Trophoblast cell (in vitro differentiated cells and primary cell): ENCODE data around the gene MCL1.
A peak's percentile ranks its signal among the peaks of the same experiment; 100 is the strongest.

Experiments
- DNase-seq, 2 donors: peaks; one replicate each; pipeline ENCODE4 v3.0.0-alpha.2; 2016
- H2AFZ ChIP-seq: 2 replicates; pipeline ENCODE4 v1.6.1; 2013; ENCODE audit warnings: low read length, moderate library complexity, mild to moderate bottlenecking; ENCODE audit not compliant: insufficient read depth, poor library complexity
- H2AK5ac ChIP-seq: 2 replicates; pipeline ENCODE4 v1.6.1; 2013; ENCODE audit warnings: mild to moderate bottlenecking, low read length
- H2BK120ac ChIP-seq: 2 replicates; pipeline ENCODE4 v1.6.1; 2013; ENCODE audit warnings: low read length, mild to moderate bottlenecking, moderate library complexity; ENCODE audit not compliant: insufficient read depth, poor library complexity
- H2BK12ac ChIP-seq: 2 replicates; pipeline ENCODE4 v1.6.1; 2013; ENCODE audit warnings: mild to moderate bottlenecking, low read length, moderate library complexity
- H2BK5ac ChIP-seq: 2 replicates; pipeline ENCODE4 v1.6.1; 2013; ENCODE audit warnings: low read length, low read depth, moderate library complexity, mild to moderate bottlenecking; ENCODE audit not compliant: poor library complexity
- H3K14ac ChIP-seq: 2 replicates; pipeline ENCODE4 v1.6.1; 2013; ENCODE audit warnings: mild to moderate bottlenecking, low read length
- H3K18ac ChIP-seq: 2 replicates; pipeline ENCODE4 v1.6.1; 2013; ENCODE audit warnings: mild to moderate bottlenecking, low read length
- H3K23ac ChIP-seq: 2 replicates; pipeline ENCODE4 v1.6.1; 2013; ENCODE audit warnings: low read length
- H3K27ac ChIP-seq: 2 replicates; pipeline ENCODE4 v1.5.1; 2013; ENCODE audit warnings: low read depth, mild to moderate bottlenecking, inconsistent platforms, low read length, moderate library complexity
- H3K27me3 ChIP-seq: 2 replicates; pipeline ENCODE4 v1.6.1; 2013; ENCODE audit warnings: inconsistent platforms, mild to moderate bottlenecking, low read length, moderate library complexity; ENCODE audit not compliant: insufficient read depth
- H3K36me3 ChIP-seq, 2 experiments: 1 replicate in 1 of 2; 2 replicates in 1 of 2; pipeline ENCODE4 v1.6.1; 2013; ENCODE audit warnings: low read length in 2 of 2, mild to moderate bottlenecking in 2 of 2, moderate library complexity in 1 of 2; ENCODE audit not compliant: insufficient read depth in 2 of 2, control insufficient read depth in 1 of 2
- H3K4ac ChIP-seq: 2 replicates; pipeline ENCODE4 v1.6.1; 2013; ENCODE audit warnings: low read depth, mild to moderate bottlenecking, low read length, moderate library complexity
- H3K4me1 ChIP-seq, 2 experiments: 1 replicate in 1 of 2; 2 replicates in 1 of 2; pipeline ENCODE4 v1.6.1; 2013; ENCODE audit warnings: low read length in 2 of 2, mild to moderate bottlenecking in 2 of 2, moderate library complexity in 1 of 2; ENCODE audit not compliant: insufficient read depth in 2 of 2, control insufficient read depth in 1 of 2
- H3K4me2 ChIP-seq: 2 replicates; pipeline ENCODE4 v1.6.1; 2013; ENCODE audit warnings: inconsistent platforms, mild to moderate bottlenecking, low read length, moderate library complexity
- H3K4me3 ChIP-seq: 2 replicates; pipeline ENCODE4 v1.5.1; 2013; ENCODE audit warnings: mild to moderate bottlenecking, low read depth, low read length, inconsistent platforms
- H3K79me1 ChIP-seq: one replicate; pipeline ENCODE4 v1.6.1; 2013; ENCODE audit warnings: low read length
- H3K79me2 ChIP-seq: 2 replicates; pipeline ENCODE4 v1.6.1; 2013; ENCODE audit warnings: low read length, mild to moderate bottlenecking; ENCODE audit not compliant: control insufficient read depth, insufficient read depth, poor library complexity
- H3K9ac ChIP-seq: 2 replicates; pipeline ENCODE4 v1.6.1; 2013; ENCODE audit warnings: mild to moderate bottlenecking, low read length
- H3K9me3 ChIP-seq: 2 replicates; pipeline ENCODE4 v1.6.1; 2013; ENCODE audit warnings: low read depth, mild to moderate bottlenecking, control low read depth, inconsistent platforms, low read length; ENCODE audit not compliant: insufficient read depth
- H4K12ac ChIP-seq: 2 replicates; pipeline ENCODE4 v1.6.1; 2013; ENCODE audit warnings: low read depth, mild to moderate bottlenecking, low read length, moderate library complexity
- H4K8ac ChIP-seq: 2 replicates; pipeline ENCODE4 v1.6.1; 2013; ENCODE audit warnings: low read depth, mild to moderate bottlenecking, low read length, moderate library complexity
- H4K91ac ChIP-seq: one replicate; pipeline ENCODE4 v1.6.1; 2013; ENCODE audit warnings: low read depth, mild to moderate bottlenecking, low read length, moderate library complexity
- WGBS: extraction: QIAGEN DNeasy Blood & Tissue Kit; methylation state at CpG from one replicate; pipeline ENCODE4 v1.1.7; 2013; ENCODE audit warnings: missing lambda C conversion rate; ENCODE audit not compliant: insufficient read length, insufficient coverage; ENCODE audit errors: extremely low coverage; 5-methylcytosine and 5-hydroxymethylcytosine counted together

Gene MCL1

DNA sequence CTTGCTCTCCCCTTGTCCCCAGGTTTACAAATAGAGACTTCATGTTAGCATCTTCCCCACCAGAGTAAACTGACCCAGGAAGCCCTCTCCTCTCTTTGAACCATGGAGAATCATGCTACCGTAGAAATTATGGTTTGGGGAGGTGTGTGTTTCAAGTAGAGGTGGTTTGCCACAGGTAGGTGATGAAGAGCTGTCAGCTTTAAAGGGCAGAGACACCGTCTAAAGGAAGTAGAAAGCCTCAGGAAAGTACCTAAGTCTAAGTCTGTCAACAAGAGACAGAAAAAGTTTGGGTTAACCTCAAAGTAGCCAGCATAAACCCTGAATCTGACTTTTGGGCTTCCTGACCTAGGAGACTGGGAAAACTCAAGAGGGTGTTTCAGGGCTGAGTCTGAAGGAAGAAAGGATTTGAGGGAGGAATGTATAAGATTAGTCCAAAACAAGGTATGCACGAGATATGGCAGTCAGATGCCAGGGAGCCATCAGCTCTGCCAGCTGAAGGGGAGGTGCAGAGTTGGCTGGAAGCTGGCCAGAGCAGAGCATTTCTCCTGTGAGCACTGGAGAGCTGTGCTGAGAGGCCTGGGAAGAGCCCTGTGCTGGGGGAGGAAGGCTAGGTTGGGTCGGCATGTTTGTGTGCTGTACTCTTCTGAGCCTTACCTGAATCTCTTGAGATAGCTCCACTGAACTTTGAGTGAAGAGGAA lies 15.9 kb downstream of the MCL1 start:
- no CpG with 5 or more reads among the region's 4 CpGs for WGBS
- Histone ChIP-seq H2BK5ac (peak overlapping the region; percentile 43), H4K12ac (no peak overlapping the region), H3K27me3 (no peaks in the 10 kb centered on the region), H4K8ac (peak overlapping the region; percentile 37), H3K4me1 (peaks cover 42 to 44% of the 10 kb centered on the region in 2 experiments), H2AFZ (no peak overlapping the region), H3K14ac (peak overlapping the region; percentile 39), H3K27ac (peak overlapping the region; percentile 100), H3K36me3 (peaks cover 1 to 2% of the 10 kb centered on the region in 2 experiments), H3K18ac (peak overlapping the region; percentile 60), H4K91ac (peak overlapping the region; percentile 96), H2BK12ac (peak overlapping the region; percentile 72), H3K9me3 (no peaks in the 10 kb centered on the region), H3K79me2 (peaks cover 21% of the 10 kb centered on the region), H3K9ac (no peak overlapping the region), H3K4me2 (no peak overlapping the region), H3K4me3 (no peak overlapping the region), H3K4ac (peak overlapping the region; percentile 76), H2BK120ac (peak overlapping the region; percentile 29), H3K79me1 (peaks cover 53% of the 10 kb centered on the region), H2AK5ac (peak overlapping the region; percentile 40), H3K23ac (no peak overlapping the region)
- peak in 1 of 2 donors; percentile 29 for DNase-seq

DNA sequence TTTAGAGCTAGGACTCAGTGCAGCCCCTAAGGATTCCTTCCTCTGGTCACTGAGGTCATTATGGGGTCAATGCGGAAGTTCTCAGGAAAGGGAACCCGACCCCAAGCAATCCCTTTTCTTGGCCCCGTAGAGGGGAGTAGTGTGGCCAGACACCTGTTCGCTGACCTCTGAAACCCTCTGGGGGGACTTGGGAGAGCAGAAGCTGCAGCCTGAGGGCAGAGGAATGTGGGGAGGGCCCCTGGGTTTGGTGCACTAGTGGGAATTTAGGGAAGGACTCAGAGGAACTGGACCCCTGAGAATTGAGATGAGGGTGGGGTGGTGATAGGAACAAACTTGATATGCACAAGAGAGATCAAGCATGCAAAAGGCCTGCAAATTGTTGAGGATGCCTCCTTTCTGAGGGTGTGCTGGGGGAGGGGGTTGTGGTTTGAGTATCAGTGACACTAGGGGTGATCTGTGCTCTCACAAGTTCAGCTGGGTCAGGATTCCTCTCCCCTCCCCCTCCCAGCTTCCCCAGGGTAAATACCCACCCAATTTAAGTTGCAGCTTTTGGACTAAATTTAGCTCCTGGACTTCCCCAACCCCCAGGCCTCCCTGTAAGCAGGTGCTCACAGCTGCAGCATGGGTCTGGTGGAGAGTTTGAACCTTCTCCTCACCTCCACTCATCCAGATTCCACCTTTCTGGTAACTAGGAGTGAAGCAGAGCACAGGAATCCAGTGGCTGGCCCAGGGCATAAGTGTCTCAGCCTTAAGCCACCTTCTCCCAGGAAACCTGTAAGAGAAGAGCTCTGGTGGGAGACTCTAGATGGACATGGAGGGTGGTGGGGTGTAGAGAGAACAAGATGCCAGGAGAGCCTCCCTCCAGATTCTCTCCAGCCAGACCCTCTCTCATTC lies 16.7 kb downstream of the MCL1 start:
- DNase-seq: peak; percentile 74 to 77
- peaks cover 5 to 8% of the 10 kb centered on the region in 2 experiments for H3K36me3 ChIP-seq
- peak overlapping the region; percentile 98 for H2BK5ac ChIP-seq
- peak overlapping the region; percentile 77 for H4K8ac ChIP-seq
- H4K12ac ChIP-seq: peak overlapping the region; percentile 50
- no peak overlapping the region for H3K4me3 ChIP-seq
- peak overlapping the region; percentile 78 for H3K4me2 ChIP-seq
- no peak overlapping the region for H3K23ac ChIP-seq
- H2AFZ ChIP-seq: no peak overlapping the region
- peak overlapping the region; percentile 72 for H2BK12ac ChIP-seq
- no CpG with 5 or more reads among the region's 4 CpGs for WGBS
- peaks cover 42 to 45% of the 10 kb centered on the region in 2 experiments for H3K4me1 ChIP-seq
- no peaks in the 10 kb centered on the region for H3K27me3 ChIP-seq
- H3K18ac ChIP-seq: peak overlapping the region; percentile 85
- peak overlapping the region; percentile 100 for H3K27ac ChIP-seq
- H4K91ac ChIP-seq: peak overlapping the region; percentile 96
- peak overlapping the region; percentile 97 for H2BK120ac ChIP-seq
- H3K9ac ChIP-seq: peak overlapping the region; percentile 12
- no peaks in the 10 kb centered on the region for H3K9me3 ChIP-seq
- H2AK5ac ChIP-seq: peak overlapping the region; percentile 85
- H3K14ac ChIP-seq: peak overlapping the region; percentile 82
- H3K79me1 ChIP-seq: peaks cover 49% of the 10 kb centered on the region
- H3K4ac ChIP-seq: peak overlapping the region; percentile 53
- H3K79me2 ChIP-seq: peaks cover 21% of the 10 kb centered on the region

DNA sequence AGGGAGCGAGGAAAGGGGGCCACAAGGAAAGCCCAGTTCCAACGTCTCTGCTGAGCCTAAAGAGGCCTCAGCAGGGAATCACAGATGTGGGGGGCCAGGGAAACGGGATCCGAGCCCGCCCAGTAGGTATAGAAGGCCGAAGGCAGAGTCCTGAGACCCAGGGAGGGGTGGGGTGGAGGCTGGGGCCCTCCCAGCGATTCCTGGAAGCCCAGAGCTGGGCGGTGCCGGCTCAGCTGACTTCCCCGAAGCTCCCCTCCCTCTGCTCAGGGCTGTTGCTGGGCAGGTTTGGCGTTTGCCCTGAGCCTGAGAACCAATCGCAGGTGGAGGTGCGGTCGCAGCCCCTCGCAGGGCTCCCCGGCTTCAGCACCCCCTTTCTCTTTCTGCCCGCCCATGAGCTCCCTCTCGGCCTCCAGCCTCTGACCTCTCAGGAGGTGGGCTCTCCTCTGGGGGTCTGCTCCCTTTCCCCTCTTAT lies 17.4 kb downstream of the MCL1 start:
- Histone ChIP-seq H3K9ac (peak overlapping the region; percentile 90), H2AFZ (peak overlapping the region; percentile 72), H3K36me3 (peaks cover 9 to 15% of the 10 kb centered on the region in 2 experiments), H4K8ac (peak overlapping the region; percentile 91), H3K4me2 (peak overlapping the region; percentile 78), H3K18ac (peak overlapping the region; percentile 94), H3K23ac (no peak overlapping the region), H4K12ac (peak overlapping the region; percentile 65), H3K79me2 (peaks cover 18% of the 10 kb centered on the region), H3K14ac (peak overlapping the region; percentile 97), H3K4ac (peak overlapping the region; percentile 93), H3K4me3 (peak overlapping the region; percentile 61), H2BK5ac (peak overlapping the region; percentile 98), H3K79me1 (peaks cover 43% of the 10 kb centered on the region), H2BK12ac (peak overlapping the region; percentile 72), H3K27ac (peak overlapping the region; percentile 100), H2AK5ac (peak overlapping the region; percentile 91), H3K4me1 (peaks cover 37 to 39% of the 10 kb centered on the region in 2 experiments), H3K9me3 (no peaks in the 10 kb centered on the region), H4K91ac (peak overlapping the region; percentile 96), H2BK120ac (peak overlapping the region; percentile 97), H3K27me3 (no peaks in the 10 kb centered on the region)
- no CpG with 5 or more reads among the region's 18 CpGs for WGBS
- peak; percentile 93 to 94 for DNase-seq

DNA sequence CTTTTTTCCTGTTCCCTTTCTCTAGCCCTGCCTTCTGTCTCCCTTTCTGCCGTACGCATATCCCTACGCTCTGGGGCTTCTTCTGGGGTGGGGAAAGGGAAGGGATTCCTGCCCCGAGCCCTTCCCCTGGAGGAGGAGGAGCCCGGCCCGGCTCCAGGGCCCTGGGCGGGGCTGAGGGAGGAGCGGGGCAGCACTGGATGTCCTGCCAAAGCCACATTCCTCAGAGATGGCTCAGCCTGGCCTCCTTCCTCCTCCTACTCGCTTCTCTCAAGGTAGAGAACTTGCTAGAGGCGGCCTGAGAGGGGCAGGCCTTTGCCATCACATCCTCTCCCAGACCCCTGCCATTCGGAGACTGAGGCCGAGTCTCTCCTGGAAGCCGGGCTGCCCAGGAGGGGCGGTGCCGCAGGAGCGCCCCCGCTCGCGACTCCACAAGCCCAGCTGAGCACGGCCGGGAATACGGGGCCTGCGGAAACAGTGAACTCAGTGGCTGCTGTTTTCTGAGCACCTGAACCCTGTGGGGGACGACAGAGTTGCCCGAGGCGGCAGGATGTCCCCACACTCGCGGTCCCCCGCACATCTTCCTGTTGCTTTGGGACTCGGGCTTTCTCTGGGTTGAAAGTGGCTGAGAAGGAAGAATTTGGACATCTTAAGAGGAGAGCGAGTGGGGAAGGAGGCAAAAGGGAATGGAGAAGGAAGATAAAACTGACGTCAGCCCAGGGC lies 18.0 kb downstream of the MCL1 start:
- Histone ChIP-seq H3K18ac (peak overlapping the region; percentile 94), H4K8ac (peak overlapping the region; percentile 91), H2BK5ac (peak overlapping the region; percentile 97), H3K79me2 (peaks cover 14% of the 10 kb centered on the region), H3K4ac (peak overlapping the region; percentile 93), H3K27ac (peak overlapping the region; percentile 100), H3K4me2 (peak overlapping the region; percentile 78), H4K91ac (peak overlapping the region; percentile 96), H3K4me1 (peaks cover 32 to 34% of the 10 kb centered on the region in 2 experiments), H3K4me3 (peak overlapping the region; percentile 69), H2AK5ac (peak overlapping the region; percentile 91), H3K36me3 (peaks cover 11 to 15% of the 10 kb centered on the region in 2 experiments), H3K79me1 (peaks cover 37% of the 10 kb centered on the region), H2BK120ac (peak overlapping the region; percentile 90), H3K9me3 (no peaks in the 10 kb centered on the region), H3K27me3 (no peaks in the 10 kb centered on the region), H3K23ac (no peak overlapping the region), H3K14ac (peak overlapping the region; percentile 97), H3K9ac (peak overlapping the region; percentile 90), H2AFZ (peak overlapping the region; percentile 72), H2BK12ac (peak overlapping the region; percentile 59), H4K12ac (peak overlapping the region; percentile 67)
- no CpG with 5 or more reads among the region's 32 CpGs for WGBS
- DNase-seq: peak; percentile 97 to 98
